A673 (cell line): Measurements from ENCODE around the gene GATA2.

ENCODE experiments used
- CTCF ChIP-seq: fragments of 300-800, 200-600 bp; sonication (generic); conservative IDR thresholded peaks from 2 replicates; pipeline ENCODE4 v1.5.1; 2017; ENCODE audit warnings: low read depth, mild to moderate bottlenecking, antibody characterized with exemption, low read length, moderate library complexity, mixed read lengths
- EZH2 ChIP-seq: fragments of 200-600 bp; sonication (generic); IDR thresholded peaks from 2 replicates; pipeline ENCODE4 v1.6.1; 2017; ENCODE audit warnings: borderline replicate concordance, low read depth, mild to moderate bottlenecking, mixed read lengths, antibody characterized with exemption, low read length; ENCODE audit not compliant: poor library complexity, severe bottlenecking

- TF ChIP-seq CTCF (no peak), EZH2 (no peak)
Observed at GRCh38 chr3:128454310-128454618, 38.7 kb downstream of the GATA2 start.
